ENCODE measurements around the gene TMEM143. TPM values are rescaled to one million over a fixed set of nuclear protein-coding genes. Genes with fewer than 3 reads are reported as not detected.

Gene TMEM143
- total and polyA plus RNA-seq, 2 donors (not counting 3 experiments of a cell fraction or from before 2014, with no cell fraction given) = 5.4 to 7.3 TPM

GRCh38 chr19:48363500-48363809 is 285 bp downstream of the TMEM143 start:
- Histone ChIP-seq H3K9ac (replicated peaks; ENCODE audit: extremely low read depth, insufficient read depth, low read length) (peak overlapping the region; percentile 68), H3K27me3 (ENCODE audit: control insufficient read depth in 2 of 2, insufficient read depth in 2 of 2, low read length in 2 of 2) (no peaks in the 10 kb centered on the region), H3K4me2 (ENCODE audit: insufficient read depth, low read length) (peak overlapping the region; percentile 73), H3K36me3 (ENCODE audit: control insufficient read depth in 2 of 2, extremely low read depth in 1 of 2, insufficient read depth in 2 of 2, low read length in 2 of 2) (no peaks in the 10 kb centered on the region), H2AFZ (ENCODE audit: low read depth, low read length) (peak overlapping the region; percentile 55), H3K9me1 (replicated peaks; ENCODE audit: control insufficient read depth, extremely low read depth, insufficient read depth, low read length) (no peaks in the 10 kb centered on the region), H3K9me3 (replicated peaks; ENCODE audit: control insufficient read depth, insufficient read depth, low read length) (no peaks in the 10 kb centered on the region), H3K4me3 (replicated peaks in 1 of 3; ENCODE audit: insufficient read depth in 1 of 3, low read depth in 1 of 3, low read length in 3 of 3) (peak overlapping the region; percentile 11 to 53 (median 35)), H3K79me2 (ENCODE audit: control insufficient read depth, insufficient read depth, low read length) (no peaks in the 10 kb centered on the region), H4K20me1 (replicated peaks; ENCODE audit: control insufficient read depth, extremely low read depth, insufficient read depth, low read length) (no peaks in the 10 kb centered on the region), H3K4me1 (ENCODE audit: control insufficient read depth, extremely low read depth, insufficient read depth, low read length) (peaks cover 8% of the 10 kb centered on the region), H3K27ac (ENCODE audit: insufficient read depth, low read depth, low read length) (peak overlapping the region; percentile 40)
- TSS peak; percentile 71 for BruUV-seq (replicated peaks)
- dilution Hi-C loops (cut with MboI; ENCODE audit: extremely low pct_ligation_motif_present, low sequenced_read_pairs) (no loop called here), intact Hi-C loops (cut with micrococcal nuclease) (no loop called here)
- no peak for FAIRE-seq
- ChIA-PET POLR2A (interaction anchor here (0.6 to 1.4 kb wide), 3 partner anchors 12 to 253 kb away, joined by 3 to 7 read pairs (median 4); partner anchors contain the start of gene PLA2G4C), CTCF (interaction anchor here (1.0 to 4.5 kb wide), 9 partner anchors 13 to 221 kb away, joined by 3 to 29 read pairs (median 10); partner anchors contain the start of genes GRWD1 and KDELR1)
- no peak for DNase-seq (ENCODE audit: low read depth, low spot score)
- TF ChIP-seq POLR2A (IDR thresholded peaks at IDR 0.05; ENCODE audit: low read depth, low read length) (peak; percentile 12), FOS (IDR thresholded peaks at IDR 0.05; ENCODE audit: borderline replicate concordance, insufficient read depth, low read length) (no peak)

GRCh38 chr19:48362716-48363499 is 832 bp downstream of the TMEM143 start:
- POLR2A ChIA-PET = interaction anchor here (1.4 kb wide), 1 partner anchor 252 kb away, joined by 3 read pairs; the partner anchor contains the start of gene PLA2G4C

More at GRCh38 chr19:48362716-48363499, 832 bp downstream of the TMEM143 start:
- Histone ChIP-seq H3K9ac (replicated peaks; ENCODE audit: extremely low read depth, insufficient read depth, low read length) (peak overlapping the region; percentile 68), H3K9me3 (replicated peaks; ENCODE audit: control insufficient read depth, insufficient read depth, low read length) (no peaks in the 10 kb centered on the region), H3K27me3 (ENCODE audit: control insufficient read depth in 2 of 2, insufficient read depth in 2 of 2, low read length in 2 of 2) (no peaks in the 10 kb centered on the region), H2AFZ (ENCODE audit: low read depth, low read length) (peak overlapping the region; percentile 55), H3K4me3 (replicated peaks in 1 of 3; ENCODE audit: insufficient read depth in 1 of 3, low read depth in 1 of 3, low read length in 3 of 3) (peak overlapping the region; percentile 11 to 53 (median 35)), H3K36me3 (ENCODE audit: control insufficient read depth in 2 of 2, extremely low read depth in 1 of 2, insufficient read depth in 2 of 2, low read length in 2 of 2) (no peaks in the 10 kb centered on the region), H3K4me1 (ENCODE audit: control insufficient read depth, extremely low read depth, insufficient read depth, low read length) (peaks cover 8% of the 10 kb centered on the region), H3K79me2 (ENCODE audit: control insufficient read depth, insufficient read depth, low read length) (no peaks in the 10 kb centered on the region), H3K4me2 (ENCODE audit: insufficient read depth, low read length) (peak overlapping the region; percentile 73), H3K27ac (ENCODE audit: insufficient read depth, low read depth, low read length) (peak overlapping the region; percentile 40), H3K9me1 (replicated peaks; ENCODE audit: control insufficient read depth, extremely low read depth, insufficient read depth, low read length) (no peaks in the 10 kb centered on the region), H4K20me1 (replicated peaks; ENCODE audit: control insufficient read depth, extremely low read depth, insufficient read depth, low read length) (no peaks in the 10 kb centered on the region)
- CTCF ChIA-PET = interaction anchor here (0.9 to 4.5 kb wide), 9 partner anchors 12 to 222 kb away, joined by 3 to 29 read pairs (median 10); partner anchors contain the start of genes GRWD1 and KDELR1
- TF ChIP-seq MAX (IDR thresholded peaks at IDR 0.05; ENCODE audit: insufficient read depth, insufficient read length) = no peak
- peak; percentile 28 for TF ChIP-seq POLR2A (IDR thresholded peaks at IDR 0.05; ENCODE audit: low read depth, low read length)
- TF ChIP-seq CTCF (IDR thresholded peaks at IDR 0.05; ENCODE audit: extremely low read depth in 1 of 2, insufficient read depth in 1 of 2, low read depth in 1 of 2, low read length in 2 of 2) = no peak
- peak; percentile 24 for TF ChIP-seq POLR2AphosphoS5 (IDR thresholded peaks at IDR 0.05; ENCODE audit: insufficient read depth, low read depth, low read length)
- peak; percentile 4 for FAIRE-seq
- no TSS peak for BruUV-seq (replicated peaks)
- intact Hi-C loops (cut with micrococcal nuclease) (no loop called here), dilution Hi-C loops (cut with MboI; ENCODE audit: extremely low pct_ligation_motif_present, low sequenced_read_pairs) (no loop called here)
- peak; percentile 93 for DNase-seq (ENCODE audit: low read depth, low spot score)
